DND-41 (cell line): ENCODE measurements around the gene MR1.

ENCODE experiments used
- ATAC-seq: fragments of 200-7000 bp; cut with Tn5 transposase; 3 replicates; pipeline ENCODE4 v1.9.1; 2021; ENCODE audit warnings: low read depth; ENCODE audit not compliant: insufficient read depth
- DNase-seq: peaks from one replicate; pipeline ENCODE4 v3.0.0-alpha.2; 2020
- H2AFZ ChIP-seq: 2 replicates; pipeline ENCODE4 v1.6.0; 2012; ENCODE audit warnings: low read depth, low read length
- H3K27ac ChIP-seq: 2 replicates; pipeline ENCODE4 v1.5.1; 2012; ENCODE audit warnings: low read length, inconsistent platforms
- H3K27me3 ChIP-seq: fragments of 200-600 bp; sonication (generic); 2 replicates; pipeline ENCODE4 v1.6.0; 2012; ENCODE audit warnings: low read length, mild to moderate bottlenecking, inconsistent platforms; ENCODE audit not compliant: insufficient read depth, poor library complexity
- H3K36me3 ChIP-seq: 2 replicates; pipeline ENCODE4 v1.5.1; 2012; ENCODE audit warnings: low read length, inconsistent platforms; ENCODE audit not compliant: insufficient read depth
- H3K4me1 ChIP-seq: 2 replicates; pipeline ENCODE4 v1.5.1; 2012; ENCODE audit warnings: mild to moderate bottlenecking, low read length; ENCODE audit not compliant: insufficient read depth
- H3K4me2 ChIP-seq: 2 replicates; pipeline ENCODE4 v1.6.0; 2012; ENCODE audit warnings: mild to moderate bottlenecking, moderate library complexity, low read length, inconsistent platforms; ENCODE audit not compliant: insufficient read depth
- H3K4me3 ChIP-seq, 2 experiments: fragments of 200-600 bp in 1 of 2; shearing (Covaris generic) in 1 of 2; 2 replicates each; pipeline ENCODE4 v1.5.1; 2012 to 2016; ENCODE audit warnings: inconsistent platforms in 2 of 2, low read length in 2 of 2, mild to moderate bottlenecking in 2 of 2, low read depth in 1 of 2, moderate library complexity in 1 of 2
- H3K79me2 ChIP-seq: 2 replicates; pipeline ENCODE4 v1.6.0; 2012; ENCODE audit warnings: low read length, inconsistent platforms; ENCODE audit not compliant: insufficient read depth
- H3K9ac ChIP-seq: 2 replicates; pipeline ENCODE4 v1.6.0; 2012; ENCODE audit warnings: low read depth, mild to moderate bottlenecking, inconsistent platforms, low read length, moderate library complexity
- H3K9me3 ChIP-seq: 2 replicates; pipeline ENCODE4 v1.5.1; 2012; ENCODE audit warnings: low read length, moderate library complexity, mild to moderate bottlenecking, inconsistent platforms; ENCODE audit not compliant: insufficient read depth, severe bottlenecking
- H4K20me1 ChIP-seq: 2 replicates; pipeline ENCODE4 v1.6.0; 2012; ENCODE audit warnings: low read length; ENCODE audit not compliant: insufficient read depth
- CTCF ChIP-seq: IDR thresholded peaks from 2 replicates; pipeline ENCODE4 v1.5.1; 2012; ENCODE audit warnings: borderline replicate concordance, low read length, moderate library complexity, mild to moderate bottlenecking; ENCODE audit not compliant: poor library complexity, severe bottlenecking; ENCODE audit errors: extremely low read depth
- EZH2 ChIP-seq: IDR thresholded peaks from 3 replicates; pipeline ENCODE4 v1.6.1; 2012; ENCODE audit warnings: borderline replicate concordance, low read depth, mild to moderate bottlenecking, moderate library complexity, low read length, inconsistent platforms; ENCODE audit not compliant: severe bottlenecking

MR1 gene

DNA sequence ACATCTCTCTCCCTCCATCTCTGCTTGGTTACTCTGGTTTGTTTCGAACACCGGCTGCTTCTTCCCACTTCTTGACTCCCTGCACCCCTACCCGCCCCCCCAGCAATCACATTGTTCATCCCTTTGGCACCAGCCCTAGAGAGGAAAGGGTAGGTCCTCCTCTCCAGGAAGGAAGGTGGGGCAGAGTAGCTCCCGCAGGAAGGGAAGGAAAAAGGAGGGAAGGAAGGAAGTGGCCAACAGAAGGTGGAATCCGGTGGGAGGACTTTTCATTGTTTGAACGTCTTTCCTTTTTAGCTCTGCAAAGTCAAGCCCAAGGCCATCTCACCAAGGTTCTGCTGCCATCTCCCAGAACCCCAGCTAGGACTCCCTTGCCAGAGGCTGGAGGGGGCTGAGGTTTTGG lies 72.7 kb downstream of the MR1 start:
- Histone ChIP-seq H3K4me1 (peaks cover 45% of the 10 kb centered on the region), H3K4me2 (peak overlapping the region; percentile 93; the same call in 1 of the 2 replicates), H3K9ac (no peak overlapping the region), H3K9me3 (no peaks in the 10 kb centered on the region), H3K36me3 (no peaks in the 10 kb centered on the region), H3K27me3 (peaks cover 8% of the 10 kb centered on the region), H3K27ac (no peak overlapping the region), H2AFZ (no peak overlapping the region), H4K20me1 (no peaks in the 10 kb centered on the region), H3K79me2 (peaks cover 7% of the 10 kb centered on the region), H3K4me3 (no peak overlapping the region)
- TF ChIP-seq CTCF: no peak
- no peak for TF ChIP-seq EZH2
- ATAC-seq (no peak), DNase-seq (no peak)

DNA sequence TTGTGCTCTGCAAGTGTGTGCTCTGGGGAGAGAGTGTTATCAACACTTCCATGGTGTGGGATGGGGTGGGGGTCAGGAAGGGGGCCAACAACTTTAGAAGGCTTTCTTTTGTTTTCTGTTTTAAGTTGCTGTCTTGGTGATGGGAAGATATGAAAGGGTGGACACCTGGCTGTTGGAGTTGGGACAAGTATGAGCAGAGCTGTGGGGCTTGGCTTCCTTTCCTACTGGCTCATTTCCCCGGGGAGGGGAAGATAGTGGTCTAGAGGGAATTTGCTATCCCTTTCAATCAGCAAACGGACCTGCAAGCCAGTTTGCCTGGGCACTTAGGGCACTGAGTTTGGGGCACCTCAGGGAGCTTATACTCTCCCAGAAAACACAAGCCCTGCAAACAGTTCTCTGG lies 73.9 kb downstream of the MR1 start:
- no peak overlapping the region for H3K4me3 ChIP-seq
- TF ChIP-seq CTCF (no peak), EZH2 (no peak)
- peaks cover 32% of the 10 kb centered on the region for H3K4me1 ChIP-seq
- no peak overlapping the region for H2AFZ ChIP-seq
- H3K27me3 ChIP-seq: peaks cover 8% of the 10 kb centered on the region
- DNase-seq (no peak), ATAC-seq (no peak)
- H3K36me3 ChIP-seq: no peaks in the 10 kb centered on the region
- no peaks in the 10 kb centered on the region for H3K9me3 ChIP-seq
- peaks cover 7% of the 10 kb centered on the region for H3K79me2 ChIP-seq
- no peak overlapping the region for H3K27ac ChIP-seq
- no peak overlapping the region for H3K4me2 ChIP-seq
- H3K9ac ChIP-seq: no peak overlapping the region
- H4K20me1 ChIP-seq: no peaks in the 10 kb centered on the region

- TF ChIP-seq EZH2 (no peak), CTCF (no peak)
- Histone ChIP-seq H3K4me3 (no peak overlapping the region), H3K27ac (no peak overlapping the region), H3K9ac (no peak overlapping the region), H4K20me1 (no peaks in the 10 kb centered on the region), H3K27me3 (peaks cover 8% of the 10 kb centered on the region), H3K4me2 (no peak overlapping the region), H3K4me1 (peaks cover 26% of the 10 kb centered on the region), H3K36me3 (no peaks in the 10 kb centered on the region), H3K79me2 (peaks cover 7% of the 10 kb centered on the region), H2AFZ (no peak overlapping the region), H3K9me3 (no peaks in the 10 kb centered on the region)
- DNase-seq (no peak), ATAC-seq (no peak)
Measured at GRCh38 chr1:181108304-181108867, 74.6 kb downstream of the MR1 start.

DNA sequence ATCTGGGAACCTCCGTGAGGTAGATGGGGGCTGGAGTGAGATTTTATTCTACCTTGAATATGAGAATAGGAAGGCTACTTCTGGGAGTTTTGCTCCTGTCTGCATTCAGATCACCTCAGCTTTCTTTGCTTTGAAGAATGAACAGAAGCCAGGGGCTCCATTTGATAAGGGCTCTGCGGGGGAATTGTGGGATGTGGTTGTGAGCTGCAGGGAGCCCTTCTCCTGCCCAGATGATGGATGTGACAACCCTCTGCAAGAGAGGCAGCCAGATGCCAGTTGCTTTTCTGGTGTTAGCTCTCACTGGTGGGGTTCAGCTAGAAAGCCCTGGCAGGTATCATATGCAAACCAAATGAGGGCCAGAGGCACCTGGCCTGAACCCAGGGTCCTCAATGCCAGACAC lies 76.2 kb downstream of the MR1 start:
- Histone ChIP-seq H3K9me3 (no peaks in the 10 kb centered on the region), H4K20me1 (no peaks in the 10 kb centered on the region), H2AFZ (no peak overlapping the region), H3K4me2 (no peak overlapping the region), H3K9ac (no peak overlapping the region), H3K4me1 (peaks cover 10% of the 10 kb centered on the region), H3K27ac (no peak overlapping the region), H3K79me2 (no peaks in the 10 kb centered on the region), H3K27me3 (peaks cover 8% of the 10 kb centered on the region), H3K4me3 (no peak overlapping the region), H3K36me3 (no peaks in the 10 kb centered on the region)
- DNase-seq: no peak
- TF ChIP-seq EZH2 (no peak), CTCF (no peak)
- no peak for ATAC-seq
